ENCODE results near the gene SCMH1.

DNA sequence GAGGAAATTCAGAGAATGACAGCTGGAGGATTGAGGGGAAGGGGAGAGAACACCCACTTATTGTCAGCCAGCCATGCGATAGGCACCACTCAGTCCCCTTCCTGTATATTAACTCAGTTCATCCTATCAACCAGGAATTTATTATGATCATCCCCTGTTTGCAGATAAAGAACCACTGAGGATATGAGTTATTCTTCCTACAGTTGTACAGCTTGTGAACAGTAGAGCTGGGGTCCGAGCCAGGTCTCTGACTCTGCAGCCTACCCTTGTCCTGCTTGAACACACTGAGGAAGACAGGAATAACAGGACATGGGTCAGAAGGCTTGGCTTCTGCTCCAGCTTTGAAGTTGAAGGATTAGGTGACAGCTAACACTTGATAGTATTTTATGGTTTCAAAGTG is 42.0 kb upstream of the SCMH1 start:
- no peak for TF ChIP-seq JUN (IDR thresholded peaks at IDR 0.05; ENCODE audit: borderline replicate concordance, insufficient read depth, insufficient read length, low read depth)
- TF ChIP-seq CTCF (IDR thresholded peaks at IDR 0.05; ENCODE audit: extremely low read depth in 1 of 2, insufficient read depth in 1 of 2, low read depth in 1 of 2, low read length in 2 of 2), result no peak

Data from endothelial cell of umbilical vein (primary cell).